CD4-positive, alpha-beta T cell treated with Interleukin-17A for 1 hour (primary cell): ENCODE results near the gene CCR5AS.
"Not testable (repeated sequence)": the region's sequence is repeated elsewhere in the genome, so short reads cannot be mapped to it uniquely, and the experiment has no call there.

Source experiments
- DNase-seq: peaks from one replicate; pipeline ENCODE4 v3.0.0-alpha.2; 2020

Gene CCR5AS

DNA sequence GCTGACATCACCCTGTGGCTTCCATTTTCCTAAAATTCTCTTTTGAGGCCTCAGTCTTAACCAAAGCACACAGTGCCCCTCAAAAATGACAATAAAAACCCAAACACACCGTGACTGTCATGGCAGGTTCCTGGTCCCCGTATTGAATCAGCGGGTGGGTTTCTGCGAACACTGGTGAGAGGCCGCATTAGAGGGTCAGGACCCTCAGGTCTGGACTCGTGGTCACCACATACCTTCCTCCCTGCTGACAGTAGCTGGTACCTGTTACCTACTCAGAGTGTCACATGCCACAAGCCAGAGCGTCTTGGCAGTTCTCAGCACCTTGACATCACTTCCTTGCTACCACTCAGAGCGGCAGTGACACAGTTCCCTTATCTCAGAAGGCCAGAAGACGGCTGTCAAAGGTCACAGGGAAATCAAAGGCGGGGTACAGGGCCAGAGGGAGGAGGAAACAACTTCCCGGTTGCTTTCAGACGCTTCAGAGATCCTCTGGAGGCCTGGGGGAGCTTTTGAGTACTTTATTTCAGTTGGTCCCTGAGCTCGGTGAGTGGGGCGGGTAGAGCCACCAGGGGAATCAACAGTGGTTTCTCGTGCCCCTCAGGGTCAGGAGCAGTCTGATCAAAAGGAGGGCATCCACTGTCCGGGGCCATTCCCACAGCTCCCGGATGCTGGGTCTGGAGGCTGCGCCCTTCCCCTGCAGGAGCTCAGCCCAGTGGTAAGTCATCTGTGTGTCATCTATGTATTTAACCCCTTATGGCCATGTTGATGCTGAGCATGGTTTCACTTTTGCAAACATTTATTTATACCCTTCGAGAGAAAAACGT, at the start of gene CCR5AS, which contains the start of gene CCRL2:
Gene CCR5AS (minus strand): TSS at position 279 of the 824 bp plus-strand sequence.
Gene CCRL2 (plus strand): TSS at position 472 of the 824 bp plus-strand sequence. CDS start 821 bp downstream, outside the sequence.
- DNase-seq, result peak; percentile 65

DNA sequence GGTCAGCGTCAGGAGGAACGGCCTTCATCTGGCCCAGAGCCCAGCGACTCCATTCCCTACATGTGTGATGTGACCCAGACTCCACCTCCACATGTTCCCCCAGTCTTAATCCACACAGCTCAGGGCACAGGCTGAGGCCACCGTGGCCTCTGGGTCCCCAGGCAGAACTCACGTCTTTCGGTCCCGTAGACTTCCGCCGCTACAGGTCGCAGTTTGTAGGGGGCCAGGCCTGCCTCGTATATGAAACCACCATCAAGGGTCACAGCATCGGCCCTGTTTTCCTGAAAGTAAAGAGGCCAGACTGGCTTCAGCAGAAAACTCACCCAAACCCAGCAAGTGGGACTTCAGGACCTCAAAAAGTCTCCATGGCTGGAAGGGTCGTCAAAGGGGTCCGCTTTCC, 49.3 kb upstream of the CCR5AS start:
- DNase-seq, result no peak

DNA sequence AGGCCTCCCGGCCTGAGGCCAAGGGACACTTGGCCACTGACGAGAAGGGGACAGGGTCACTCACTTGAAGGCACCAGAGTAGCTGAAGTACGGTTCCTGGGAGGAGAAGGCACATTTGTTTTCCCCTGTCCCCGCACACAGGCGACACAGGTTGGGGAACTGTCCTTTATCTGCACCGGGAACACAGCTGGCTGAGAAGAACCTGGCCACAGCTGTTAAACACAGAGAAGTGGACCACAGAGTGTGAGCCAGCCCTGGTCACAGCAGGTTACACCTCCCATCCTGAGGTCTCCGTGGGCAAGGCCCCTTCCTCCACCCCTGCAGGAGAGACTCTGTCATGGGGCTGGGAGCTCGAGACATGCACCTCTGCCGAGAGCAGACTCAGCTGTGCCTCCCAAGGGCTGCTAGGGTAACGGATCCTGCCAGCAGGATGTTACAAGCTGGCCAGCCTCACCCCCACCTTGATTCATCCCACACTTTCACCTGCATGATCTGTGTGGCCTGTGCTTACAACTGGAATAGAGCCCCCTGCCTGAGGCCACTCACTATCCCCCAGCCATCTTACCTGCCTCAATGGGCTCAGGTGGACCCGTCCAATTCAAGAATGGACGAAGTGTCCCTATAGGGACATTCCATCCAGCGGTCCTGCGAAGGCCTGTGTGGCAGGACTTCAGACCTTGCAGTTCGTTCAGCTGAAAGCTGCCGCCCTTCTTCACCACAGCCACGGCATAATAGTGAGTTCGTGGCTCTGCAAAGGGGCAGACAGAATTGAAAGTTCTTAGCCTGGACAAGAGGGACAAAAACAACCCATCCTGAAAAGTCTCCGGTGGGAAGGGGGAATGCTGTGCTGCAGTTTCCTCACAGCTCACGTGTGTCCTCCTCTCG, 48.6 kb upstream of the CCR5AS start:
- no peak for DNase-seq

DNA sequence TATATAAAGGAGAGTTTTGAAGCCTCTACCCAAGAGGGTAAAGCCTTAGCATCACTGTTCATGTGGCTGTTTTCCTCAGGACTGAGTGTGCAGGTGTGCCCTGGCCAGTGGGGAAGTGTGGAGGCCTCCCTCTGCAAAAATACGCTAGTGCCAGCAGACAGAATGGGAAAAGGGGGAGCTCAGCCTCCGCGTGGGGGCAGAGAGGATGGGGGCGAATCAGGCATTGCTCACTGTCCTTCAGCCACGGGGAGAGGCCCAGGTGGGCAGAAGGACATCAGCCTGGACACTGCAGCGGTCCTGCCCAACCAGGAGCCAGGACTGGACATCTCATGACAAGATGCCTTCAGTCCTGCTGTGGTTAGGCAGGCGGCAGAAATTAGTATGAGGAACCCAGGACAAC, 47.7 kb upstream of the CCR5AS start:
- no peak for DNase-seq

DNA sequence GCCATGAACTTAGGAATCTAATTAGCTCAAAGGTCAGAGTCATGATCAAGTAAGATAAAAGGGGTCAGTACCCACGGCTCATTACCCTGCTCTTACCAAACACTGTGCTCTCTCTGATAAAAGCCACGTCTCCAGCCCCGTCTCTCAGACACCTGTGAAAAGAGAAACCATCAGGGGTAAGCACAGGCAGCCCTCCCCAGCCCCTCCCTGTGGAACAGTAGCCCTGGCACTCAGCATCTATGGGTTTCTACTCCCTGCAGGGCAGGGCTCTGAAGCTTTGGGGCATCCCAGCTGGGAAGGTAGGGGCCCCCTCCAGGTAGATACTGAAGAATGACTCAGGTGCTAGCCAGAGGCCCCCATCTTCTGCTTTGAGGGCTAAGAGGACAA, 47.3 kb upstream of the CCR5AS start:
- no peak for DNase-seq

DNA sequence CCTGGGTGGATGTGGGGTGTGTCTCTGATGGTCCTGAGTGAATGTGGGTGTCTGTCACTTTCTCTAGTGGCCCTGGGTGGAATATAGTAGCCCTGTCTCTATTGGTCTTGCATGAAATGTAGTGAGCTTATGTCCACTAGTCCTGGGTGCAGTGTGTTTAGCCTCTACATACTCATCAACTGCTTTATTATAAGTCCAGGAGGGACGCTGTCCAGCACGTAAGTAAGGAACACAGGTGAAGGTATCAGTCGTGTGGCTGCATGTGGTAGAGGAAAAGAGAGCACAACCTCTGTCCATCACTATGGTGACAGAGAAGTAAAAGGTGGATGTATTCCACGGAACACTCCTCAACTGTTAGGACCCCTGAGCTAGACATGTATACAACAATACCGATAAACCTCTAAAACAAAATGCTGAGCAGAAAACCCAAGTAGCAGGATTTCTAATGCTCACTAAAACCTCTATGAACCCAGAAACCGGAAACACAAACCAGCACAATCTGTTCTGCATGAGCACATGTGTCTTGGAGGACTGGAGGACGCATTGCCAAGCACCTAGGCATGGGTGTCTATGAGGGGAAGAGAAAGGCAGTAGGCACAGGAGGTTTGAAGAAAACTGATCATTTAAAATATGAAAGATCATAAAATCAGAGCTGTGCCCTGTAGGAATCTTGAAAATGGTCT, 46.8 kb upstream of the CCR5AS start:
- no peak for DNase-seq

DNA sequence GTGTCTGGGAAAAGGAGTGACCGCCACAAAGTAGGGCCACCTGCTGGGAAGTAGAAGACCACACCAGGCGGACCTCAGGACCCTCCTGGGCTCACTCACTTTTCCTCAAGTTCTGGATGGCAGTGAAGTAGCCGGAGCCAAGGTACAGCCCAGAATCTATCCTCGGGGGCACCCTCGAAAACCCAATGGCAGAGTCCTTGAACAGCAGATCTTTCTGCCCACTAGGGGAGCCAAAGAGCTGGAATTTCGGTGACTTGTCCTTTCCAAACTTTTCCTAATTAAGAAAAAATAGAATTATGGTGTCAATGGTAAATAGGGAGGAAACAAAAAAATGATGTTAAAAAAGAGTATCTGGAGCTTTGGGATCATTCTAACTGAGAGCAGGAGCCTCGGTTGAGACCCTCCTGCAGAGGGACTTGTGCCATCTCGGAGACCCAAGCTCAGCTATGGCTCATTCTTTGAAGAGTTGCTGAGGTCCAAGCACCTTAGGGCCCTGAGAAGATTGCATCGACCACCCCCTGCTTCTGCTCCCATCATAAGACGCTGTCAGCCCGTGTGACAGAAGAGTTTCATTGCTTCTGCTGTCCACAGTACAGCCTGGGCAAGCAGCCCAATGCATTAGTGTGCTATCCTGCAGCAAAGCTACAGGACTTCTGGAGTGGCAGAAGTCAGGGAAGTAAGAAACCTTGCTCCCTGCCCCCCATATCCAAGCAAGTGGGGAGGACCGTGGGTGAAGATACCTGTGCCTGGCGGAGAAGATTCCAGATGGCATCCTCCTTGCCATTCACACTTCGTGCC, 43.1 kb upstream of the CCR5AS start:
- DNase-seq, result no peak

DNA sequence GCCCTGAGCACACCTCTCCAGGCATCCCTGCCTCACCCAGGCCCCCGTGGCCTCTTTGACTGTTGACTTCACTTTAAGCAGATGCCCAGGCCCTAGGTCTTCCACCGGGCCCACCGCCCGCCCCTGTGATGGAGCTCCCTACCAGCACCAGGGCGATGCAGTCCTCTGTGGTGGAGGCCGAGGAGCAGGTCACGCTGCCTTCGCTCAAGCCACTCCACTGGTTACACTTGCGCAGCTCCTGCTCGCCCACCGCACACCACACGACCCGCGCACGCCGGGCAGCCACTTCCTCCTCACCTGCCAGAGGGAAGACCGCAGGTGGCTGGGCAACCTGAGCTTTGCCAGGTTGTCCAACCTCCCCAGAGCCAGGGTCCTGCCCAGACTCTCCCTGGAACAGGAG, 41.9 kb upstream of the CCR5AS start:
- no peak for DNase-seq

DNA sequence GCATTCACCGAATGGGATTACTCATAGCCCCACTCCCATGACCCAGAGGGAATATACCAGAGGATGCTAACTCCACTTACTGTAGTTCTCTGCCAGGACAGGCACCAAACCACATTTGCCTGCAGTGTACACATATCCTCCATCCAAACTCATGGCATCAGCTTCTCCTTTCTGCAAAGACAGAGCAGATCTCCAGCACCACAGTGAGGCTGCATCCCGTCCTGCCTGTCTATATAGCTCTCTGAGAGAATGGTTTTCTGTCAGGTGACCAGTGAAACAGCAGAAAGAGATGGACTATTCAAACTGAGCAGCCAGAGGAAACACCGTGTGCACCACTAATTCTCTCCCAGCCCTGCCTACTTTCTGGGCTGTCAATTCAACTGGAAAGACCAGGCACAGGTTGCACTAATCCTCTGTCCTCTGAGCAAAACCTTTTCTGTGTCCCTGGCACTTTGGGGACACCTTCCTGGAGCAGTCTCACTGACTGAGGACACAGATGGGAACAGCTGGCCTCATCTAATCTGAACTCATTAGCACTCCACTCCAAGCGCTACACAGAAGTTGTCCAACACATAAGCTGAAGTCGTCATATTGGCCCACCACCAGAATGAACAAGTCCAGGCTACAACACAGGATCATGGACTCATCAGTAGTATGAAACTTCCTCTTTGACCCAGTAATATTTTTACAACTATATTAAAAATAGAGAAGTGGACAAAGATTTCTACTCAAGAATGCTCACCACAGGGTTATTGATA, 40.5 kb upstream of the CCR5AS start:
- DNase-seq, result no peak

DNA sequence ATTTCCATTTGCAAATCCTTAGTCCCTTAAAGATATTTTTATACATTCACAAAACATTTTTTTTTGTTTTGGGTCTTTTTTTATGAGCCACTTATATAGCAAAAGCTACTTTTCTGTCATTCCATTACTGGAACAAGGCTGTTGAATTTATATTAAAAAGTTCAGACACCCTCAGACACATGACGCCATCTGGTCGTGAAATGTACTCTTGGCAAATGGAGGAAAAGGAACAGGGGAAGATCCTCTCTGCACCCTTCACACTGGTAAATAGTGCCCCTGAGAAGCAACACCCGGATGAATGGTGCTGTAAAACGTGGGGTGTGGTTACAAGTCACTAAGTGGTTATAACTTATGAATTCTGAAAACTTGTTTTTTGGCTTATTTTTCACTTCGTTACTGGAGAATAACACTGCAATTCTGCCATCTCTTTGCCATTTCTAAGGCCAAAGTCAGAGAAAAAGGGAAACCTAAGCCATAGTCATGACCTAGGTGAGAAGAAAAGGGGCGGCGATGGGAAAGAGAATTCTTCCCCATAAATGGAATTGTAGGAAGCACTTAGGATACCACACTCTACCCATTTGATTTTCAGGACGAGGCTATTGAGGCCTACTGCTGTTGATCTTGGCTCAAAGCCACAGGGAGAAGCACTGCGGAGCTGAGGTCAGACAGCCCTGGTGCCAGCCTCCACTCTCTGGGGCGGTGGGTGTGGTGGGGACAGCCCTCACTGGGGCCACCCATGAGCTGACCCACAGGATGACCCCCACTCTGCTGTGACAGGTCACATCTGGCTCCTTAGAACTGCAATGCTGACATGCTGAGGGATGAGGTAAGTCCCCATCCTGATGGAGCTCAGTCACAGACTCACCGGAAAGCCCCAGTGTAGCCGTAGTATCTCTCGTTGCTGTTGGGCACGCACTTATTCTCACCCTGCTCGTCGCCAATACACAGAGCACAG, 36.0 kb upstream of the CCR5AS start:
- peak; percentile 60 for DNase-seq

DNA sequence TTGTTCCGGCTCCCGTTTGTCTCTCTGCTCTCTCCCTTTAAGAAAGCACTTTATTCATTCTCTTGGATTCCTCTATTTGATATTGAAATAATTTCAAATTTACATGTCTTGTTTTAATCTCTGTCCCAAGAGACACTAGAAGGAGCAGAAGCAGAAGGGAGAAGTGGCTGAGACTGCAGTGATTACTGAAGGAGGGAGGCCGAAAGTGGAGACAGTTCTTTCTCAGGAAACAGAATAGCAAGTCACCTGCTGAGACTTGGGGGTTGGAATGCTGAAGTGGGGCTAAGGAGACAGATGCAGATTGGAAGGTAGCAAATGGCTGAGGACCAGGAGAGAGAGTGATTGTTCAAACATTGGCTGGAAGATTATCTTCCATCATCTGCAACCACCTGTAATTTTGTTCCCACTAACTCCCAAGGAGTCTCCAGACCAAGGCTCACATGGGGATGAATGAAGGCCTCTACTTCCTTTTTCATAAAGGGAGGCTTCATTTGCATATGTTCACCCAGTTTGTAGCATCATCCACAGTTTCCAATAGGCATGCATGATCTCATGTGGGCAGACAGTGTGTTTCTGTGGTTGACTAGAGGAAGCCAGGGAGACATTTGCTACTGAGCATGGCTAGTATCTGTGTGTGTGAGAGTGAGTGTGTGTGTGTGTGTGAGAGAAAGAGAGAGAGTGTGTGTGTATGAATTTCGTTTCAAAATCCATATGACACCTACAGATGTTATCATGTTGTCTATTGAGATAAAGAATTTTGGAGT, 33.8 kb upstream of the CCR5AS start:
- peak; percentile 58 for DNase-seq

DNA sequence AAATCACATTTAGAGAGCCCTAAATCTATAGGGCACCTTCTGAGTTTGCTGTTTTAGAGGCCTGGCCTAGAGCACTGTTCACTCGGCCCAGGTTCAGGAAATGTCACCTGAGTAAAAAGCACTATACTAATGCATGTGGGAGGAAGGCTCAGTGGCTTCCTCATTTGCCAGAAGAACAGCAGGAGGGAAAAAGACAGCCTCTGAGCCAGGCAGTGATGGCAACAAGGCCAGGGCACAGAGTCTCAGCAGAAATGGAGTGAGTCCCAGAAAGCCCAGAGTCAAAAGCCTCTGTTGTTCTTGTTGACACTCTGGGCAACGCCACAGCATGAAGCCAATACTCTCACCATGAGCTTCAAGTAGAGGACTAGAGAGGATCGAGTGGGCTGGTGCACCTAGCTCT, 32.0 kb upstream of the CCR5AS start:
- DNase-seq, result no peak

DNA sequence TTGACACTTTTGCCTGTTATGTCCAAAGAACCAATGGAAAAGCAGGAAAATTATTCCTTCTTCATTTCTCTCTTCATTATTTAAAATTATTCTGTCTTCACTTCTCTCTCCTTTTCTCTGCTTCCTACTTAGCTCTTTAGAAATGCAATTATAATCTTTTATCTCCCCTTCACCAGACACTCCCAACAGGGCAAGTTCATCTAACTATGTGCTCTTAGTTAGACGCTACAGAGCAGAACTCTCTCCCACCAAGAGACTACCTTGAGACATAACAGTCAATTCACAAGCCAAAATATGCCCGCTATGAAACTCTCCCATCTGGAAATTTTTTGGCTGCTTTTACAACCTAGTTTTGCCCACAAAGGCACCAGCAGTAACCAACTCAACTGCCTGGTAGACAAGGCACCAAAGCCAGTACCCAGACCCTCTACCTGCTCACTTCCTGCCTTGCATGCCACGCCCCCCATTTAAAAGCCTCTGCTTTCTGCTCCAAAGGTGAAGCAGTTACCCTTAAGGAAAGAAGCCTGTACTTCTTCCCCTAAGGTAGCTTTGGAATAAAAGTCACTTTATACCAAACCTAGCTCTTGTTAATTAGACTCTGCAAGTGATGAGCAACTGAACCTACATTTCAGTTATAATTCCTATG, 28.3 kb upstream of the CCR5AS start:
- DNase-seq, result no peak

DNA sequence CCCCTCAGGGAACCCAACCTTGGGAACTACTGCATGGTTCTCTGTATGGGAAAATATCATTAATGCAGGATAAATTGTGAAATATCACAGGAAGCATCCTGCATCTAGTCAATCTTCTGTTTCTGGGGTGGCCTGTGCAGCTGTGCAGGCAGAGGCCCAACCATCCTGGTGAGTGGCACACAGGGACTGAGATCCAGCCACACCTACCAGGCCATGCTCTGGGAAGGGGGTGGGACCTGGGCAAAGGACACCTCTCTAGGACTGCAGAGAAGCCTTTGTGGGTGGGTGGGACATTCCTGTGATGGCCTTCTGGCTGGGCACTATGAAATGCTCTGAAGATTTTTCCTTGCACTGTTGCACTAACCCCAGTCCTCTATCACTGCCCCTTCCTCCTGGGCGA, 27.0 kb upstream of the CCR5AS start:
- DNase-seq, result no peak

DNA sequence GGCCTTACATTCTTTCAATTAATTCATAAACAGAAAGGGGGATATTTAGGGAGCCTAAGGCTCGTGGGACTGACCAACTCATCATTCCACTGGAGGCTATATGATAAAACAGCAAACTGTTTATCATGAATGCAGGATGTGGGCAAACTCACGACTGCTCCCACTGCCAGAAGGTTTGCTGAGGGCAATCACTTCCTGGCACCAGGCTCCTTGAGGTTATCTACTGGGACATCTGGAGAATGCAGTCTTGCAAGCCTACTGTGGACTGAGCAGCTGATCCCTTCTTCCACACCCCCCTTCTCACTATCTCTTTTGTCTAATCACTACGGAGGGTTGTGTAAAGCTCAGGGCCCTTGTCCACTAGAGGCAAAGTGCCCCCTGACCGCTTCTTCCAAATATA, 26.3 kb upstream of the CCR5AS start:
- not testable (repeated sequence) for DNase-seq

DNA sequence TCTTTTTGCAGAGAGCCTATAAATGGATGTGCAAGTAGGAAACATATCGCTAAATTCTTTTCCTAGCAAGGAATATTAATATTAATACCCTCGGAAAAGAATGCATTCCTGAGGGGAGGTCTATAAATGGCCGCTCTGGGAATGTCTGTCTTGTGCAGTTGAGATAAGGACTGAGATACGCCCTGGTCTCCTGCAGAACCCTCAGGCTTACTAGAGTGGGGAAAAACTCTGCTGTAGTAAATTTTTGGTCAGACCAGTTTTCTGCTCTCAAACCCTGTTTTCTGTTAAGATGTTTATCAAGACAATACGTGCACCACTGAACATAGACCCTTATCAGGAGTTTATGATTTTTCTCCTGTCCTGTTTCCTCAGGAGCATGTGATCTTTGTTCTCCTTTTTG, 25.0 kb upstream of the CCR5AS start:
- not testable (repeated sequence) for DNase-seq

DNA sequence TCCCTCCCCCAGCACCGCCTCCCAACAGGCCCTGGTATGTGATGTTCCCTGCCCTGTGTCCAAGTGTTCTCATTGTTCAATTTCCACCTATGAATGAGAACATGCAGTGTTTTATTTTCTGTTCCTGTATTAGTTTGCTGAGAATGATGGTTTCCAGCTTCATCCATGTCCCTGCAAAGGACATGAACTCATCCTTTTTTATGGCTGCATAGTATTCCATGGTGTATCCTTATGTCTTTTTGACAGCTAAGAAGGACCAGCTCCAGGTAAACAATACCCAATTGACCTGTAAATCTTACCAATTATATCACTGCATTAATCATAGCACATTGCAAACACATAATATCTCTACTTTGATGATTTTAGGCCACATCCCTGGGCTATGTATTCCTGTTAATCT, 24.0 kb upstream of the CCR5AS start:
- DNase-seq, result not testable (repeated sequence)

DNA sequence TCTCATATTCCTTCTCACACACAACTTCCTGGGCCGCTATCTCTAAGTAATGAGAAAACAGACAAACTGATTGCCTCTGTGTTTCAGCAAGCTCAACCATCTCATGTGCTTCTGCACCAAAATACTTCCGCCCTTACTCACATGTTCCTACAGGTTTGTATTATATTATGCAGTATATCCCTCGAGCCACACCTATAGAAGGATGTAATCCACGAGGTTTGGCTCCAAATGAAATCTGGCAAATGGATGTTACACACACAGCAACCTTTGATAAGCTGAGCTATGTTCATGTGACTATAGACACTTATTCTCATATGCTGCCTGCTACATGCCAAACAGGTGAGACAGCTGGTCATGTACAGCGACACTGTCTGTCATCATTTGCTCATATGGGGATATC, 22.8 kb upstream of the CCR5AS start:
- no peak for DNase-seq

DNA sequence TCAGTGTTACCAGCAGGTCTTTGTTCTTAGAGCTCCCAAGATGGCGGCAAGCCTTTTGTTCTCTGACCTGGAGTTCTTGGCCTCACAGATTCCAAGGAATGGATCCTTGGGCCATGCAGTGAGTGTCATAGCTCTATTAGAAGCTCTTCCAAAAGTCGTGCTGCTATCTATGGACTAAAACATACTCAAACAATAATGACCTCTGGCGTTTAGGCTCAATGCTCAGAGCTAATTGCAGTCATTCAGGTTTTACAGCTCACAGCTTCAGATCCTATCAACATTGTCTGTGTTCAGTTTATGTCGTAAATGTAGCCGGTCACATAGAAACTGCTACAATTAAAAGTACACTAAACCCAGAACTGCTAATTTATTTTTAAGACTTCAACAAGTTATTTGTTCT, 22.4 kb upstream of the CCR5AS start:
- no peak for DNase-seq
